NCI-H69 (cell line): ENCODE results near the gene MGAT4A.
A peak's percentile ranks its signal among the peaks of the same experiment; 100 is the strongest.
"Not testable (repeated sequence)": the region's sequence is repeated elsewhere in the genome, so short reads cannot be mapped to it uniquely, and the experiment has no call there.

Experiments
- DNase-seq: peaks from one replicate; lab custom pipeline; 2025; lab: John Stamatoyannopoulos, UW

MGAT4A gene

GRCh38 chr2:98702858-98703620, 27.9 kb downstream of the MGAT4A start:
- no peak for DNase-seq

GRCh38 chr2:98702127-98702802, 28.7 kb downstream of the MGAT4A start:
- DNase-seq = peak; percentile 55

- no peak for DNase-seq
Measured at GRCh38 chr2:98701230-98701629, 29.7 kb downstream of the MGAT4A start.

GRCh38 chr2:98698896-98699295, 32.0 kb downstream of the MGAT4A start:
- DNase-seq = no peak

- DNase-seq = no peak
Measured at GRCh38 chr2:98697651-98698337, 33.1 kb downstream of the MGAT4A start.

- DNase-seq = no peak
Measured at GRCh38 chr2:98696200-98696599, 34.7 kb downstream of the MGAT4A start.

- no peak for DNase-seq
Measured at GRCh38 chr2:98695255-98695654, 35.7 kb downstream of the MGAT4A start.

- DNase-seq = no peak
Measured at GRCh38 chr2:98693477-98693876, 37.5 kb downstream of the MGAT4A start.

GRCh38 chr2:98692090-98693054, 38.6 kb downstream of the MGAT4A start:
- DNase-seq = no peak

GRCh38 chr2:98691303-98691702, 39.6 kb downstream of the MGAT4A start:
- DNase-seq = no peak

GRCh38 chr2:98685930-98686887, 44.7 kb downstream of the MGAT4A start:
- no peak for DNase-seq

- no peak for DNase-seq
Measured at GRCh38 chr2:98683728-98684127, 47.2 kb downstream of the MGAT4A start.

- no peak for DNase-seq
Measured at GRCh38 chr2:98676742-98677141, 54.2 kb downstream of the MGAT4A start.

GRCh38 chr2:98674233-98674964, 56.5 kb downstream of the MGAT4A start:
- no peak for DNase-seq

- DNase-seq = no peak
Measured at GRCh38 chr2:98669675-98670074, 61.3 kb downstream of the MGAT4A start.

GRCh38 chr2:98665677-98666076, 65.3 kb downstream of the MGAT4A start:
- DNase-seq = no peak

GRCh38 chr2:98664323-98664722, 66.6 kb downstream of the MGAT4A start:
- peak; percentile 1 for DNase-seq

GRCh38 chr2:98663511-98664090, 67.3 kb downstream of the MGAT4A start:
- no peak for DNase-seq

- DNase-seq = not testable (repeated sequence)
Measured at GRCh38 chr2:98659491-98659840, 71.5 kb downstream of the MGAT4A start.
